GM12891 (cell line): ENCODE results near the gene BCL2L12.

ENCODE experiments used
- PAX5 ChIP-seq: IDR thresholded peaks from 2 replicates; pipeline ENCODE4 v1.6.1; 2011; ENCODE audit warnings: low read length, moderate library complexity, mild to moderate bottlenecking; ENCODE audit not compliant: insufficient read depth, severe bottlenecking
- POLR2A ChIP-seq: IDR thresholded peaks from 2 replicates; pipeline ENCODE4 v1.6.1; 2011; ENCODE audit warnings: low read depth, low read length, control low read depth
- POLR2AphosphoS5 ChIP-seq: IDR thresholded peaks from 2 replicates; pipeline ENCODE4 v1.6.1; 2011; ENCODE audit warnings: low read depth, low read length, control low read depth
- SPI1 ChIP-seq: IDR thresholded peaks from 2 replicates; pipeline ENCODE4 v1.6.1; 2011; ENCODE audit warnings: low read depth, low read length, control low read depth
- TAF1 ChIP-seq: IDR thresholded peaks from 2 replicates; pipeline ENCODE4 v1.6.1; 2011; ENCODE audit warnings: low read depth, low read length, control low read depth

- TF ChIP-seq SPI1 = no peak
- no peak for TF ChIP-seq TAF1
- no peak for TF ChIP-seq POLR2A
- no peak for TF ChIP-seq POLR2AphosphoS5
- TF ChIP-seq PAX5 = no peak
Measured at GRCh38 chr19:49646586-49646985, 19.1 kb upstream of the BCL2L12 start.
